Spleen (tissue), 11 donors: ENCODE data around the gene TTC22. TPM values are rescaled to one million over a fixed set of nuclear protein-coding genes. Genes with fewer than 3 reads are reported as not detected.

Experiments
- DNase-seq: peaks from one replicate; pipeline ENCODE4 v3.0.0-alpha.2; 2020
- H3K27ac ChIP-seq, 8 donors: fragments of 200-600 bp; sonication (generic) in 7 of 8; 1 replicate in 4 of 8; 2 replicates in 4 of 8; pipeline versions ENCODE4 v1.5.0 to v1.8.0; 2016 to 2021; ENCODE audit warnings: inconsistent platforms in 4 of 8, mild to moderate bottlenecking in 4 of 8, moderate library complexity in 1 of 8
- H3K27me3 ChIP-seq, 7 donors: fragments of 200-600 bp; sonication (generic) in 6 of 7; replicated peaks in 1 of 7; 1 replicate in 4 of 7; 2 replicates in 3 of 7; pipeline versions ENCODE4 v1.5.0 to v1.8.0; 2016 to 2021; ENCODE audit warnings: inconsistent platforms in 3 of 7, mild to moderate bottlenecking in 1 of 7
- H3K36me3 ChIP-seq, 6 donors: fragments of 200-600 bp; sonication (generic) in 5 of 6; 1 replicate in 4 of 6; 2 replicates in 2 of 6; pipeline versions ENCODE4 v1.5.0 to v1.8.0; 2016 to 2021; ENCODE audit warnings: inconsistent platforms in 2 of 6
- H3K4me1 ChIP-seq, 6 donors: fragments of 200-600 bp; sonication (generic) in 5 of 6; 1 replicate in 3 of 6; 2 replicates in 3 of 6; pipeline versions ENCODE4 v1.5.0 to v1.8.0; 2016 to 2021; ENCODE audit warnings: inconsistent platforms in 3 of 6
- H3K4me3 ChIP-seq, 8 donors: fragments of 200-600 bp; sonication (generic) in 7 of 8; 1 replicate in 4 of 8; 2 replicates in 4 of 8; pipeline versions ENCODE4 v1.5.0 to v1.8.0; 2016 to 2021; ENCODE audit warnings: inconsistent platforms in 4 of 8, mild to moderate bottlenecking in 4 of 8, moderate library complexity in 2 of 8
- H3K9me3 ChIP-seq, 8 donors: fragments of 200-600 bp; sonication (generic) in 7 of 8; 1 replicate in 4 of 8; 2 replicates in 4 of 8; pipeline versions ENCODE4 v1.5.0 to v1.8.0; 2016 to 2021; ENCODE audit warnings: inconsistent platforms in 4 of 8
- POLR2A ChIP-seq, 3 donors: fragments of 450-650 bp; IDR thresholded peaks; one replicate each; pipeline ENCODE4 v1.5.1; 2017; ENCODE audit warnings: antibody characterized with exemption in 3 of 3, mild to moderate bottlenecking in 1 of 3
- POLR2AphosphoS5 ChIP-seq, 3 donors: sonication (generic); formaldehyde crosslinking; IDR thresholded peaks; one replicate each; pipeline ENCODE4 v1.5.1; 2017; ENCODE audit warnings: antibody characterized with exemption in 3 of 3
- WGBS, 5 donors: extraction: QIAGEN DNeasy Blood & Tissue Kit in 3 of 5; methylation state at CpG; one replicate each; pipeline versions ENCODE4 v1.1.5 to v1.1.7; 2013 to 2018; 5-methylcytosine and 5-hydroxymethylcytosine counted together
- intact Hi-C: fragments of 100-400 bp; cut with DNase I; formaldehyde crosslinking; loops from one replicate; pipeline ENCODE4 v1.15.0; 2023; ENCODE audit warnings: low total_unique reads
- polyA plus RNA-seq, 3 donors: library from polyadenylated mRNA; stranded (reverse); fragments of 200-250 nt; gene quantifications; one replicate each; pipeline ENCODE4 v1.2.1, GENCODE V29; 2013
- total RNA-seq, 7 donors: library from RNA; depleted of rRNA in 3 of 7; stranded (reverse); fragments of >200 nt in 3 of 7; fragmentation: NEBNext Ultra II Directional in 4 of 7; extraction: Animal tissue kit (Norgen Biotek cat#: 25700) in 4 of 7; gene quantifications; one replicate each; pipeline versions ENCODE4 v1.1.0 to v1.2.1, GENCODE V29; 2016 to 2021
- TF ChIP-seq, protein P1 (sequence below), 11 experiments: fragments of 200-600 bp in 7 of 11; fragments of 450-650 bp in 4 of 11; sonication (generic) in 4 of 11; IDR thresholded peaks in 8 of 11; conservative IDR thresholded peaks in 3 of 11; 1 replicate in 7 of 11; 2 replicates in 4 of 11; pipeline versions ENCODE4 v1.4.0 to v1.8.0; 2016 to 2021; ENCODE audit warnings: antibody characterized with exemption in 11 of 11, inconsistent platforms in 4 of 11, mild to moderate bottlenecking in 1 of 11
- donor health status: healthy with polysubstance abuse.
- donor health status: DM: no; HTN: no; CAD: no; lungs with moderate emphysema.
- donor health status: DM: no; HTN: no; CAD: no.
- donor health status: Bipolar disorder and iron deficiency.
- donor health status: healthy.
- donor health status: DM: no; HTN: no; CAD: no.
- donor health status: DM: yes; HTN: yes; CAD: no.

The TTC22 gene
- total and polyA plus RNA-seq, 10 donors: 0.73 to 6.4 (median 3.5) TPM

DNA sequence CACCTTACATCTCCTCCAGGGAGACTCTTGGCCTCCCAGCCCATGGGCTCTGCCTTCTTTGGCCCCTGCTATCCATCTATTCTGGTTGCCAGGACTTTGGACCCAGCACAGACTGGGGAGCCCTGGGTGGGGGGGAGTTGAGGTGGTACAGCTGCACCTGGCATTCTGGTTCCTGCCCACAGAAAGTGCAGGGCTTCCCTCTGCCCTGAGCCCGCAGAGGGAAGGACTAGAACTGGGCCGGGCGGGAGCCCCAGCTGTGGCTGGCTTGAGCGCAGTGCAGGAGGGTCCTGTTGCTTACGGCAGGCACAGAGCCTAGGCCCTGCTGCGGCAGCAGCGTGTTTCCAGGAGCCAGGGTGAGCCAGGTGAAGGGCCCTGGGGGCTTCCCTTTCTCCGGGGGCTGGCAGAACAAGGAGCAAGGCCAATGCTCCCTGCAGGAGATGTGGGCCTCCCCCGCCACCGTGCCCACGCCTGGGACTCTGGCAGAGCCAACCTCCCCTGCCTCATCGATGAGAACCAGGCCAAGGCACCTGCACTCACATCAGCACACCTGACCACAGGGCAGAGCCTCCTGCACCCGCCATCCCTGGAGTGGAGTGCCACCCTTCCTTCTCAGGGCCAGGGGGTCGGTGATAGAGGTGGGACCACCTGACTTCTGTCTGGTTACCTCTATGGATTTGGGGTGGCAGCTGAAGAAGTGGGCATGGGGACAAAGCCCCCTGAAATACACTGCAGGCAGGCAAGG, 52.9 kb downstream of the TTC22 start:
- Histone ChIP-seq H3K27me3 (no peaks in the 10 kb centered on the region), H3K4me1 (no peaks in the 10 kb centered on the region), H3K36me3 (peaks cover 0 to 25% (median 4%) of the 10 kb centered on the region in 6 donors), H3K9me3 (no peaks in the 10 kb centered on the region), H3K4me3 (no peak overlapping the region), H3K27ac (no peak overlapping the region)
- WGBS, 5 donors: 75 to 89% (median 85%) methylated on average over 8 to 14 of the region's 14 CpGs
- intact Hi-C loops: no loop called here
- TF ChIP-seq POLR2A (IDR thresholded peaks at IDR 0.05): no peak
- DNase-seq: peak; percentile 59

DNA sequence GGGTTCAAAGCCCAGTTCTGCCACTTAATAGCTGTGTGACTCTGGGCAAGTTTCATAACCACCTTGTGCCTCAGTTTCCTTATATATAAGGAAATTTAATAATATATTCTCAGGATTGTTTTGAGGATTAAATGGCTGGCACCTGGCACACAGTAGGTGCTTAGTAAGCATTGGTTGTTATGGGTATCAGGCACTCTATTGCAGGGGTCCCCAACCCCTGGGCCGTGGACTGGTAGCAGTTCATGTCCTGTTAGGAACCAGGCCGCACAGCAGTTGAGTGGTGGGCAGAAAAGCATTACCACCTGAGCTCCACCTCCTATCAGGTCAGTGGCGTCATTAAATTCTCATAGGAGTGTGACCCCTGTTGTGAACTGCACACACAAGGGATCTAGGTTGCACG, 55.3 kb downstream of the TTC22 start:
- WGBS, 5 donors: 96 to 99% (median 98%) methylated on average over 4 of the region's 4 CpGs

DNA sequence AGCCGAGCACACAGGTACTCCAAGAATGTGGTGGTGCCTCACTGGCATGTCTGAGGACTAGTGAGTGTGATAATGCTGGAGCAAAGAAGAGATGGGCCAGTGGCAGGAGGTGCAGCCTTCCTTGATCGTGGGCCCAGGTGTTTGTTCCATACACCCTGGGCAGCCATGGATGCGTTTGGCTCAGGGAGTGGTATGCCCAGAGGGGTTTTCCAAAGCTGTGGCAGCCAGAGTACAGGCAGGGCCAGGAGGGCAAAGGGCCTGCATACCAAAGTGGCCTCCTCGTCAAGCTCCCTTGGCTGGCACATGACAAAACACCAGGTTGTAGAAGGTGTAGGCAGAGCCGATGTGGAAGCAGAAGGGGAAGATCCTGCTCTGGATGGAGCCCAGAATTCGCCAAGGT, 55.8 kb downstream of the TTC22 start:
- Histone ChIP-seq H3K36me3 (peaks cover 0 to 55% (median 33%) of the 10 kb centered on the region in 6 donors), H3K4me1 (no peaks in the 10 kb centered on the region), H3K9me3 (no peaks in the 10 kb centered on the region), H3K4me3 (no peak overlapping the region), H3K27ac (no peak overlapping the region), H3K27me3 (no peaks in the 10 kb centered on the region)
- intact Hi-C loops: no loop called here
- DNase-seq: no peak
- TF ChIP-seq POLR2A (IDR thresholded peaks at IDR 0.05) (no peak), POLR2AphosphoS5 (IDR thresholded peaks at IDR 0.05) (no peak)
- TF ChIP-seq, protein P1, sequence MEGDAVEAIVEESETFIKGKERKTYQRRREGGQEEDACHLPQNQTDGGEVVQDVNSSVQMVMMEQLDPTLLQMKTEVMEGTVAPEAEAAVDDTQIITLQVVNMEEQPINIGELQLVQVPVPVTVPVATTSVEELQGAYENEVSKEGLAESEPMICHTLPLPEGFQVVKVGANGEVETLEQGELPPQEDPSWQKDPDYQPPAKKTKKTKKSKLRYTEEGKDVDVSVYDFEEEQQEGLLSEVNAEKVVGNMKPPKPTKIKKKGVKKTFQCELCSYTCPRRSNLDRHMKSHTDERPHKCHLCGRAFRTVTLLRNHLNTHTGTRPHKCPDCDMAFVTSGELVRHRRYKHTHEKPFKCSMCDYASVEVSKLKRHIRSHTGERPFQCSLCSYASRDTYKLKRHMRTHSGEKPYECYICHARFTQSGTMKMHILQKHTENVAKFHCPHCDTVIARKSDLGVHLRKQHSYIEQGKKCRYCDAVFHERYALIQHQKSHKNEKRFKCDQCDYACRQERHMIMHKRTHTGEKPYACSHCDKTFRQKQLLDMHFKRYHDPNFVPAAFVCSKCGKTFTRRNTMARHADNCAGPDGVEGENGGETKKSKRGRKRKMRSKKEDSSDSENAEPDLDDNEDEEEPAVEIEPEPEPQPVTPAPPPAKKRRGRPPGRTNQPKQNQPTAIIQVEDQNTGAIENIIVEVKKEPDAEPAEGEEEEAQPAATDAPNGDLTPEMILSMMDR (IDR thresholded peaks at IDR 0.05 in 8 of 11, conservative IDR thresholded peaks at IDR 0.05 in 3 of 11): no peak
- 89 to 97% (median 92%) methylated on average over 5 to 6 of the region's 6 CpGs for WGBS, 5 donors

More for the DNA sequence above, 55.3 kb downstream of the TTC22 start:
- Histone ChIP-seq H3K4me1 (no peaks in the 10 kb centered on the region), H3K9me3 (no peaks in the 10 kb centered on the region), H3K4me3 (no peak overlapping the region), H3K27ac (no peak overlapping the region), H3K36me3 (peaks cover 0 to 49% (median 27%) of the 10 kb centered on the region in 6 donors), H3K27me3 (no peaks in the 10 kb centered on the region)
- TF ChIP-seq POLR2A (IDR thresholded peaks at IDR 0.05): no peak
- no peak for TF ChIP-seq POLR2AphosphoS5 (IDR thresholded peaks at IDR 0.05)
- TF ChIP-seq, protein P1 (IDR thresholded peaks at IDR 0.05 in 8 of 11, conservative IDR thresholded peaks at IDR 0.05 in 3 of 11): no peak
- intact Hi-C loops: no loop called here
- DNase-seq: no peak

DNA sequence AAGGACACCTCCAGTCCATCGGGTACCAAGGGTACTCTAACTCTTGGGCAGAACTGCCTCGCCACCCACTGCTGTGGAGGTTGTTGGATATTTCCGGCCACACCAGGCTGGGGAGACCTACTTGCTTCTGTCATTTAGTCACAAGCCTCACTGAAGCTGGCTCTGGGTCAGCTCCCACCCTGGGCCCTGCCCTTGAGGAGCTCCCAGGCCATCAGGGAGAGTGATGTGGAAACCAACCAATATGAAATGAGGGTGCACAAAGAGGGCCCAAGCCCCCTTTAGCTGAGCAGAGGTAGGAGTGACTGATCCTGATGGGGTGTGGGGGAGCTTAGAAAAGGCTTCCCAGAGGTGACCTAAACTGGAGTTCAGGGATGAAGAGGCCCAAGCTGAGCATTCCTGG, 56.4 kb downstream of the TTC22 start:
- no peak overlapping the region for H3K27ac ChIP-seq
- H3K27me3 ChIP-seq: no peaks in the 10 kb centered on the region
- 92 to 100% (median 94%) methylated on average over 2 to 3 of the region's 3 CpGs for WGBS, 5 donors
- no peaks in the 10 kb centered on the region for H3K4me1 ChIP-seq
- TF ChIP-seq POLR2A (IDR thresholded peaks at IDR 0.05) (no peak), POLR2AphosphoS5 (IDR thresholded peaks at IDR 0.05) (no peak)
- TF ChIP-seq, protein P1 (IDR thresholded peaks at IDR 0.05 in 8 of 11, conservative IDR thresholded peaks at IDR 0.05 in 3 of 11): no peak
- H3K4me3 ChIP-seq: no peak overlapping the region
- peaks cover 1 to 60% (median 39%) of the 10 kb centered on the region in 6 donors for H3K36me3 ChIP-seq
- no peaks in the 10 kb centered on the region for H3K9me3 ChIP-seq
- no peak for DNase-seq
- intact Hi-C loops: no loop called here
